Small intestine (tissue), 7 donors: ENCODE measurements around the gene NOSTRIN. TPM values are rescaled to one million over a fixed set of nuclear protein-coding genes. Genes with fewer than 3 reads are reported as not detected.

Experiments used
- DNase-seq, 2 donors: peaks; one replicate each; pipeline versions ENCODE4 v3.0.0 to v3.0.0-alpha.2; 2013
- FAIRE-seq: peaks from 2 replicates; lab custom pipeline; 2012; peaks lifted over from hg19 to GRCh38; lab: Jason Lieb, UNC
- H3K27ac ChIP-seq, 3 donors: one replicate each; pipeline ENCODE4 v1.5.1; 2013; ENCODE audit warnings: low read length in 2 of 3, mild to moderate bottlenecking in 2 of 3, control low read depth in 1 of 3, inconsistent platforms in 1 of 3, low read depth in 1 of 3, moderate library complexity in 1 of 3
- H3K27me3 ChIP-seq, 3 donors: one replicate each; pipeline ENCODE4 v1.6.1; 2013; ENCODE audit warnings: low read length in 3 of 3, inconsistent platforms in 1 of 3; ENCODE audit not compliant: control insufficient read depth in 3 of 3, insufficient read depth in 3 of 3
- H3K36me3 ChIP-seq, 3 donors: one replicate each; pipeline ENCODE4 v1.6.1; 2013; ENCODE audit warnings: low read length in 3 of 3, inconsistent platforms in 1 of 3, low read depth in 1 of 3, mild to moderate bottlenecking in 1 of 3, moderate library complexity in 1 of 3; ENCODE audit not compliant: control insufficient read depth in 3 of 3, insufficient read depth in 2 of 3
- H3K4me1 ChIP-seq, 3 donors: one replicate each; pipeline ENCODE4 v1.6.1; 2013; ENCODE audit warnings: low read length in 2 of 3, inconsistent platforms in 1 of 3, low read depth in 1 of 3, mild to moderate bottlenecking in 1 of 3, moderate library complexity in 1 of 3; ENCODE audit not compliant: control insufficient read depth in 3 of 3, insufficient read depth in 2 of 3
- H3K4me3 ChIP-seq, 3 donors: one replicate each; pipeline ENCODE4 v1.5.1; 2013; ENCODE audit warnings: low read length in 3 of 3, control low read depth in 1 of 3, inconsistent platforms in 1 of 3, low read depth in 1 of 3, mild to moderate bottlenecking in 1 of 3, moderate library complexity in 1 of 3
- H3K9me3 ChIP-seq, 2 donors: one replicate each; pipeline ENCODE4 v1.6.1; 2013; ENCODE audit warnings: low read depth in 1 of 2, low read length in 1 of 2; ENCODE audit not compliant: control insufficient read depth in 2 of 2, insufficient read depth in 1 of 2
- WGBS, 3 donors: extraction: QIAGEN DNeasy Blood & Tissue Kit; methylation state at CpG; one replicate each; pipeline ENCODE4 v1.1.7; 2013; 5-methylcytosine and 5-hydroxymethylcytosine counted together
- polyA plus RNA-seq, 4 donors: library from polyadenylated mRNA; stranded (reverse) in 3 of 4; unstranded in 1 of 4; fragments of 200-250 nt in 3 of 4; fragments of 120-200 nt in 1 of 4; gene quantifications; one replicate each; pipeline versions ENCODE4 v1.2.1 to v1.2.3, GENCODE V29; 2013
- donor health status: healthy with polysubstance abuse.
- donor health status: control.
- donor health status: control.
- donor health status: Bipolar disorder and iron deficiency.
- donor health status: healthy.

Gene NOSTRIN
- polyA plus RNA-seq, 4 donors = 14.0 to 43.8 (median 36.9) TPM

DNA sequence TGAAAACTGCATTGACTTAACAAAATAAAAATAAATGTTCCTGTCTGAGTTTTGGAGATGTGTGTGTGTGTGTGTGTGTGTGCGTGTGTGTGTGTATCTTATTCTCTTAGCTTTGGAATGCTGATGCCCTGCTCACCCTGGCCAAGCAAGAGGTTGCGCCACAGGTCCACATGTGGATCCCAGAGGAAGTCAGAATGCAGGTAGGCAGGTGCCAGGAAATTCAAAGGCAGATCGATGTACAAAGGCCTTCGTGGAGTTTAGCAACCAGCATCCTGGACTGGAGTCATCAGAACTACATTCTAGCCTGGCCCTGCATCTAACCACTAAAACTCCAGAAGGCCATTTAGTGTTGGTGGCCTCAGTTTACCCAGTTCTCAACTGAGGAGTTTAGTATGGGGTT is 111.1 kb downstream of the NOSTRIN start:
- H3K36me3 ChIP-seq = no peaks in the 10 kb centered on the region
- WGBS, 3 donors = 81 to 84% (median 84%) methylated on average over 4 of the region's 4 CpGs
- no peak for FAIRE-seq

More for the DNA sequence above, 111.1 kb downstream of the NOSTRIN start:
- H3K4me3 ChIP-seq = no peak overlapping the region
- no peak for DNase-seq
- no peaks in the 10 kb centered on the region for H3K4me1 ChIP-seq
- H3K9me3 ChIP-seq = peaks cover 0 to 8% of the 10 kb centered on the region in 2 donors
- no peak overlapping the region for H3K27ac ChIP-seq
- H3K27me3 ChIP-seq = peaks cover 0 to 17% (median 0%) of the 10 kb centered on the region in 3 donors

Other genes with a start within 250 kb of the NOSTRIN start
- gene SPC25, start 87.8 kb downstream of the NOSTRIN start, polyA plus RNA-seq = 10 to 100 TPM in 1 of 4 donors, 1 to 10 TPM in 3; 2.7 to 10.9 (median 5.3) TPM
- under 1 TPM in 1 of 4 donors, not detected in 3; 0.12 TPM for gene G6PC2, start 98.7 kb downstream of the NOSTRIN start, polyA plus RNA-seq
- under 1 TPM in 2 of 4 donors, not detected in 2; 0.03 to 0.37 TPM for gene ABCB11, start 228.7 kb downstream of the NOSTRIN start, polyA plus RNA-seq